AG09319 (cell line): Measurements from ENCODE around the gene PCDH19.
A peak's percentile ranks its signal among the peaks of the same experiment; 100 is the strongest.

Source experiments
- DNase-seq: peaks from one replicate; pipeline ENCODE4 v3.0.0-alpha.2; 2010; ENCODE audit warnings: low read depth; ENCODE audit errors: extremely low read depth
- CTCF ChIP-seq: IDR thresholded peaks from 2 replicates; pipeline ENCODE4 v1.5.1; 2011; ENCODE audit warnings: low read depth, mild to moderate bottlenecking, inconsistent platforms, low read length, moderate library complexity

The PCDH19 gene

GRCh38 chrX:100395781-100396180 lies 14.3 kb downstream of the PCDH19 start:
- TF ChIP-seq CTCF = no peak
- DNase-seq = no peak

GRCh38 chrX:100381619-100382018 lies 28.5 kb downstream of the PCDH19 start:
- no peak for TF ChIP-seq CTCF
- DNase-seq = no peak

GRCh38 chrX:100379388-100379986 lies 30.6 kb downstream of the PCDH19 start:
- no peak for DNase-seq
- peak; percentile 66 for TF ChIP-seq CTCF

- no peak for DNase-seq
- no peak for TF ChIP-seq CTCF
These were observed 32.2 kb downstream of the PCDH19 start for GRCh38 chrX:100377826-100378225.

GRCh38 chrX:100376576-100376975 lies 33.5 kb downstream of the PCDH19 start:
- TF ChIP-seq CTCF = no peak
- DNase-seq = no peak

GRCh38 chrX:100373673-100374072 lies 36.4 kb downstream of the PCDH19 start:
- DNase-seq = no peak
- TF ChIP-seq CTCF = no peak

GRCh38 chrX:100368167-100368566 lies 41.9 kb downstream of the PCDH19 start:
- no peak for DNase-seq
- peak; percentile 28 for TF ChIP-seq CTCF
